ENCODE results near the gene CCNA2.

DNA sequence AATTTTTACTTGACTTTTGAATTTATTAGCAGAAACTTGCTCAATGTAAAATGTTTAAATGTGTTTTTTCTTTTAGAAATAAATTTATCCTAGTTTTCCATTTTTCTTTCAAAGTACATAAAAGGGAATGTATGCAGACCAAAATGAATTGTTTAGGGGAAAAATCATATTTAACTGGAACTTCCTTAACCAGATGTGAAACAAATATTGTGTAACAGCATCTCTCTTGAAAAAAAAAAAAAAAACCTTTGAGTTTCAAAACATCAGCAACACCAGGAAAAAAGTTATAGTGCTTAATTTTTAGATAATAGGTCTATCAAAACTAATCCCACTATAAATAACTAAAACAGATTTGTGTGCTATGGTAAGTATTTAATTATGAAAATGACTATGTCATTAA lies 14.5 kb upstream of the CCNA2 start:
- TF ChIP-seq, protein P1, sequence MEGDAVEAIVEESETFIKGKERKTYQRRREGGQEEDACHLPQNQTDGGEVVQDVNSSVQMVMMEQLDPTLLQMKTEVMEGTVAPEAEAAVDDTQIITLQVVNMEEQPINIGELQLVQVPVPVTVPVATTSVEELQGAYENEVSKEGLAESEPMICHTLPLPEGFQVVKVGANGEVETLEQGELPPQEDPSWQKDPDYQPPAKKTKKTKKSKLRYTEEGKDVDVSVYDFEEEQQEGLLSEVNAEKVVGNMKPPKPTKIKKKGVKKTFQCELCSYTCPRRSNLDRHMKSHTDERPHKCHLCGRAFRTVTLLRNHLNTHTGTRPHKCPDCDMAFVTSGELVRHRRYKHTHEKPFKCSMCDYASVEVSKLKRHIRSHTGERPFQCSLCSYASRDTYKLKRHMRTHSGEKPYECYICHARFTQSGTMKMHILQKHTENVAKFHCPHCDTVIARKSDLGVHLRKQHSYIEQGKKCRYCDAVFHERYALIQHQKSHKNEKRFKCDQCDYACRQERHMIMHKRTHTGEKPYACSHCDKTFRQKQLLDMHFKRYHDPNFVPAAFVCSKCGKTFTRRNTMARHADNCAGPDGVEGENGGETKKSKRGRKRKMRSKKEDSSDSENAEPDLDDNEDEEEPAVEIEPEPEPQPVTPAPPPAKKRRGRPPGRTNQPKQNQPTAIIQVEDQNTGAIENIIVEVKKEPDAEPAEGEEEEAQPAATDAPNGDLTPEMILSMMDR (IDR thresholded peaks at IDR 0.05; ENCODE audit: insufficient read depth, low read depth, low read length), result no peak
- TF ChIP-seq EZH2 (IDR thresholded peaks at IDR 0.05; ENCODE audit: insufficient read depth, low read length), result no peak
